Activated CD8-positive, alpha-beta memory T cell treated with anti-CD3 and anti-CD28 coated beads for 1 hour (primary cell): ENCODE results near the gene ZNF592.
"Not testable (repeated sequence)": the region's sequence is repeated elsewhere in the genome, so short reads cannot be mapped to it uniquely, and the experiment has no call there.

Source experiments
- DNase-seq, 2 donors: peaks; one replicate each; pipeline ENCODE4 v3.0.0-alpha.2; 2020; ENCODE audit warnings: low read depth in 1 of 2; ENCODE audit errors: extremely low read depth in 1 of 2

ZNF592 gene

DNA sequence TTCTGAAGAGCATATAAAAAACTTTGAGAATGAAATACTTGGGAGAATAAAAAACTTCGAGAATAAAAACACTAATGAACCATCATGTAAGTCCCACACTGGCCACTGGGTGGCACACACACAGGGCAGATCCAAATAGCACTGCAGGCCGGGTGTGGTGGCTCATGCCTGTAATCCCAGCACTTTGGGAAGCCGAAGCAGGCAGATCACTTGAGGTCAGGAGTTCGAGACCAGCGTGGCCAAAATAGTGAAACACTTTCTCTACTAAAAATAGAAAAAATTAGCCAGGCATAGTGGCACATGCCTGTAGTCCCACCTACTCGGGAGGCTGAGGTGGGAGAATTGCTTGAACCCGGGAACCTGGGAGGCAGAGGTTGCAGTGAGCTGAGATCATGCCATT lies 97.2 kb downstream of the ZNF592 start:
- DNase-seq, result not testable (repeated sequence)

DNA sequence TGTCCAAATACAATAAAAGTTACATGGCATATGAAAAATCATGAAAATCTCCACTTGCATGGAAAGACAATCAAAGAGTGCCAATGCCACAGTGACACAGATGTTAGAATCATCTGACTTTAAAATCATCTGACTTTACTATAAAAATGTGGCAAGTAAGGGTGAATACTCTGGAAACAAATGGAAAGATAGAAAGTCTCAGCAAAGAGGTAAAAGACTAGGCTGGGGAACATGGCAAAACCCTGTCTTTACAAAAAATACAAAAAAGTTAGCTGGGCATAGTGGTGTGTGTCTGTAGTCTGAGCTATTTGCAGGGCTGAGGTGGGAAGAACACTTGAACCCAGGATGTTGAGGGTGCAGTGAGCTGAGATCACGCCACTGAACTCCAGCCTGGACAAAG lies 97.9 kb downstream of the ZNF592 start:
- no peak for DNase-seq

DNA sequence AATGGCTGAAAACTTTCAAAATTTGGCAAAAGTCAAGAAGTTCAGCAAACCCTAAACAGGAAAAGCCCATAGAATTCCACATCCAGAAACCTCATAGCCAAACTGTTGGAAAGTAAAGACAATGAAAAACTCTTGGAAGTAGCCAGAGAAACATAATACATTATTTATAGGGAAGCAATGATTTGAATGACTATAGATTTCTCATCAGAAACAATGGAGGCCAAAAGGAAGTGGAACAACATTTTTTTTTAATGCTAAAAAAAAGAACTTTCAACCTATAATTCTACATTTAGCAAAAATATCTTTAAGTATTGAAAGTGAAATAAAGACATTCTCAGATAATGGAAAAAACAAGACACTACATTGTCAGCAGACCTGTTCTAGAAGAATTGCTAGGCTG lies 99.0 kb downstream of the ZNF592 start:
- DNase-seq, result no peak

DNA sequence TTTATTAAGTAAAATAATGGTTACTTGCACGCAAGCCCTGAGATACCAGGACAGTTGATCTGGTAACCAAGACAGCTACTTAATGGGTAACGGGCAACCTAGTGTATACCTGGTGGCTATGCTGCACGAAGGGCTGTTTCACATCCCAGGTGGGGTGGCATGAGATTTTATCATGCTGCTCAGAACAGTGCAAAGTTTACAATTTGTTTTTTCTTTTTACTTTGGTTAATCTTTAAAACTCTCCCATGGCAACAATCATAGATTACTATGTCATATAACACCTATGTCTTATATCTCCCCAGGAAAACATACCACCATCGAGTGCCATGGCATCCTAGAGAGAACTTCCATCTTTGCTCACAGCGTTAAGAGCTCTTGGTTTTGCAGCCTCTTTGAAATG lies 103.8 kb downstream of the ZNF592 start:
- DNase-seq, result no peak

DNA sequence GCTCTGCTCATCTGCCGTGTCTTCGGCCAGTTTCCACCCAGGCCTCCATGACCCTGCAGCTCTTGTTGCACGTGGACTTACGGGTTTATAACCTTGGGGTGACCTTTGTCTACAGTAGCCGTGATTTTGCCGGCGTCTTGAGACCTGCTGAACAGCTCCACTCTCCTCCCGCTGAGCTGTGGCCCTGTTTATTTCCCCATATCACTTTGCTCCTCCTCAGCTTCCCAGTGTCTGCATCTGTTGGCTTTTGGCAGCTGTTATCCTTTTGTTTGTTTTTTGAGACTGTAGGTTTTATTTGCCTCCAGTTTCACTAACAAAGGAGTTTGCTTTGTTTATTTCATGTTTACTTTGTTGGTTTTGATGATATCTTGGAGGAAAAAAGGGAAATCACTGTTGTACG lies 106.7 kb downstream of the ZNF592 start:
- DNase-seq, result no peak

DNA sequence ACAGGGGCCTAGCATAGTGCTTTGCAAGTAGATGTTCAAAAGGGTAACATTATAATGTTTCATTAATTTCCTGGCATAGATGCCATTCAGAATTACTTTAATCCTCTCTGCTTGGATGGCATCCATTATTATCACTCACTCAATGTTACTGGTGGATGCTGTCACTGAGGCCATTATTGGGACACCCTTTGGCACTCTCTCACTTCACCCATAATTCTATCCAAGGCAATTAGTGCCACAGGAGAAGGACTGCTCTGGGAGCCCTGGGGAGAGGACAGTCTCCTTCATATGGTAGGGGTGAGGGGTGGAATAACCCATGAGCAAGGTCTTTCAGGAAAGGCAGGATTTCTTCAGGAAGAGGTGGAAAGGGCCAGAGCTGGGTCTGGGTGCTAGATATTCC lies 107.4 kb downstream of the ZNF592 start:
- DNase-seq, result no peak
